Neural cell (in vitro differentiated cells): ENCODE measurements around the gene CC2D2B.

Experiments used
- CTCF ChIP-seq: fragments of 450-650 bp; IDR thresholded peaks from 2 replicates; pipeline ENCODE4 v1.5.1; 2014; ENCODE audit warnings: antibody characterized with exemption, mild to moderate bottlenecking, moderate library complexity; ENCODE audit not compliant: poor library complexity, severe bottlenecking
- EZH2 ChIP-seq: fragments of 200-600, 300-800 bp; shearing (Covaris generic), sonication (generic); IDR thresholded peaks from 2 replicates; pipeline ENCODE4 v1.6.1; 2014; ENCODE audit warnings: antibody characterized with exemption, low read length, borderline replicate concordance, mild to moderate bottlenecking; ENCODE audit not compliant: insufficient read depth, poor library complexity, severe bottlenecking
- POLR2AphosphoS5 ChIP-seq: IDR thresholded peaks from 2 replicates; pipeline ENCODE4 v1.6.1; 2012
- RAD21 ChIP-seq: fragments of 450-650 bp; conservative IDR thresholded peaks from 2 replicates; pipeline ENCODE4 v1.6.1; 2014; ENCODE audit warnings: antibody characterized with exemption, mild to moderate bottlenecking, moderate library complexity
- REST ChIP-seq: IDR thresholded peaks from 2 replicates; pipeline ENCODE4 v1.6.1; 2012; ENCODE audit warnings: borderline replicate concordance
- TAF1 ChIP-seq: IDR thresholded peaks from 2 replicates; pipeline ENCODE4 v1.6.1; 2012; ENCODE audit warnings: low read depth

GRCh38 chr10:96073722-96074121 is 165.9 kb downstream of the CC2D2B start:
- TF ChIP-seq POLR2AphosphoS5: no peak
- TF ChIP-seq TAF1: no peak
- no peak for TF ChIP-seq EZH2
- no peak for TF ChIP-seq CTCF
- no peak for TF ChIP-seq REST
- no peak for TF ChIP-seq RAD21
